A549 (cell line): ENCODE measurements around the gene MBOAT2.
A peak's percentile ranks its signal among the peaks of the same experiment; 100 is the strongest.

Source experiments
- EHMT2 ChIP-seq: fragments of 200-600 bp; sonication (generic); IDR thresholded peaks from 2 replicates; pipeline ENCODE4 v1.6.1; 2016; ENCODE audit warnings: antibody characterized with exemption, low read depth, mild to moderate bottlenecking, moderate library complexity
- EP300 ChIP-seq, 2 experiments: fragments of >200 bp; sonication (Bioruptor Twin); formaldehyde crosslinking; IDR thresholded peaks; 2 replicates in 1 of 2; 3 replicates in 1 of 2; pipeline ENCODE4 v1.6.1; 2016 to 2017
- GATA3 ChIP-seq: IDR thresholded peaks from 2 replicates; pipeline ENCODE4 v1.6.1; 2012; ENCODE audit warnings: borderline replicate concordance
- HOXA7 ChIP-seq: fragments of 250-450 bp; sonication (Bioruptor Pico); IDR thresholded peaks from 2 replicates; pipeline ENCODE4 v1.5.0; 2020; ENCODE audit warnings: mild to moderate bottlenecking, moderate library complexity
- JUN ChIP-seq, 2 experiments: fragments of >200 bp; sonication (Bioruptor Twin); formaldehyde crosslinking; IDR thresholded peaks; 2 replicates in 1 of 2; 3 replicates in 1 of 2; pipeline ENCODE4 v1.6.1; 2016 to 2017
- KDM1A ChIP-seq: fragments of 200-600 bp; sonication (generic); IDR thresholded peaks from 2 replicates; pipeline ENCODE4 v1.6.1; 2016; ENCODE audit warnings: low read depth, mild to moderate bottlenecking
- MYC ChIP-seq: IDR thresholded peaks from 2 replicates; pipeline ENCODE4 v1.6.1; 2012; ENCODE audit warnings: mild to moderate bottlenecking, inconsistent platforms, low read length, improper control_type of control experiment, borderline replicate concordance
- POLR2A ChIP-seq: IDR thresholded peaks from 2 replicates; pipeline ENCODE4 v1.6.1; 2012; ENCODE audit warnings: mild to moderate bottlenecking, low read length
- SMC3 ChIP-seq: fragments of >200 bp; sonication (Bioruptor Twin); formaldehyde crosslinking; IDR thresholded peaks from 3 replicates; pipeline ENCODE4 v1.6.1; 2018; ENCODE audit warnings: inconsistent platforms
- SREBF2 ChIP-seq: fragments of 450-650 bp; IDR thresholded peaks from 2 replicates; pipeline ENCODE4 v1.6.1; 2014; ENCODE audit warnings: mild to moderate bottlenecking, moderate library complexity
- ZFP36 ChIP-seq: fragments of 450-650 bp; IDR thresholded peaks from 2 replicates; pipeline ENCODE4 v1.6.1; 2014; ENCODE audit warnings: borderline replicate concordance; ENCODE audit not compliant: partially characterized antibody
- TF ChIP-seq, protein P1 (sequence below): fragments of >200 bp; sonication (Bioruptor Twin); formaldehyde crosslinking; IDR thresholded peaks from 3 replicates; pipeline ENCODE4 v1.5.1; 2016
- TF ChIP-seq, protein P2 (sequence below): IDR thresholded peaks from 2 replicates; pipeline ENCODE4 v1.6.1; 2012
- TF ChIP-seq, protein P3 (sequence below): IDR thresholded peaks from 2 replicates; pipeline ENCODE4 v1.6.1; 2012; ENCODE audit warnings: low read depth, borderline replicate concordance

DNA sequence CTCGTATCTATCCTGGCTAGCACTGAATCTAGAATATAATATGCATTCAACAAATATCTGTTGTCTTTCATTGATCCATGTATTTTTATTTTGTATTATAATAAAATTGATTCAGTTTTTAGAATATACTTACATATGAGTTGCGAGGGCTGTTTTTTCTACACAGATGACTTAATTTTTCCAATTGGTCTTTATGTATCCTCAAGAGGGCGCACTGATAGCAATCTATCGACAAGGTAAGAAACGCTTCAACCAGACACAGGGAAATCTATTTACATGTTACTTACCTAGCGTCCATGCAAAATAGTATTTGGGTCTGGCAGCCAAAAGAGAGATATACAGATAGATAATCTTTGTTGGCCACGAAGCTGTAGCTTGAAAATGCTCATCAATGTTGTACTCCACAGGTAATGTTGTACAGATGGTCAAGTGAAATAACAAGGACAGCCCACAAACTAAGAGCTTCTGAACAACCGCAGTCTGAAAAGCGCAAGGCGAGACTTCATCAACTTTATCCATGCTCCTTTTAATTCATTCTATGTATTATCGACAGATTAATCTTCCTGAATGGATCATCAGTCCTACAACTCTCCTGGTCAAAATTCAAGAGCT, 130.6 kb downstream of the MBOAT2 start:
- TF ChIP-seq JUN (IDR thresholded peaks at IDR 0.05) (no peak), MYC (no peak), GATA3 (no peak), KDM1A (no peak), POLR2A (no peak), EP300 (IDR thresholded peaks at IDR 0.05) (no peak), SMC3 (peak; percentile 80), ZFP36 (no peak), SREBF2 (no peak), EHMT2 (no peak), HOXA7 (CRISPR knock-in tag) (no peak)
- TF ChIP-seq, protein P1, sequence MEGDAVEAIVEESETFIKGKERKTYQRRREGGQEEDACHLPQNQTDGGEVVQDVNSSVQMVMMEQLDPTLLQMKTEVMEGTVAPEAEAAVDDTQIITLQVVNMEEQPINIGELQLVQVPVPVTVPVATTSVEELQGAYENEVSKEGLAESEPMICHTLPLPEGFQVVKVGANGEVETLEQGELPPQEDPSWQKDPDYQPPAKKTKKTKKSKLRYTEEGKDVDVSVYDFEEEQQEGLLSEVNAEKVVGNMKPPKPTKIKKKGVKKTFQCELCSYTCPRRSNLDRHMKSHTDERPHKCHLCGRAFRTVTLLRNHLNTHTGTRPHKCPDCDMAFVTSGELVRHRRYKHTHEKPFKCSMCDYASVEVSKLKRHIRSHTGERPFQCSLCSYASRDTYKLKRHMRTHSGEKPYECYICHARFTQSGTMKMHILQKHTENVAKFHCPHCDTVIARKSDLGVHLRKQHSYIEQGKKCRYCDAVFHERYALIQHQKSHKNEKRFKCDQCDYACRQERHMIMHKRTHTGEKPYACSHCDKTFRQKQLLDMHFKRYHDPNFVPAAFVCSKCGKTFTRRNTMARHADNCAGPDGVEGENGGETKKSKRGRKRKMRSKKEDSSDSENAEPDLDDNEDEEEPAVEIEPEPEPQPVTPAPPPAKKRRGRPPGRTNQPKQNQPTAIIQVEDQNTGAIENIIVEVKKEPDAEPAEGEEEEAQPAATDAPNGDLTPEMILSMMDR, result peak; percentile 93
- TF ChIP-seq, protein P2, sequence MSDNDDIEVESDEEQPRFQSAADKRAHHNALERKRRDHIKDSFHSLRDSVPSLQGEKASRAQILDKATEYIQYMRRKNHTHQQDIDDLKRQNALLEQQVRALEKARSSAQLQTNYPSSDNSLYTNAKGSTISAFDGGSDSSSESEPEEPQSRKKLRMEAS, result no peak
- TF ChIP-seq, protein P3, sequence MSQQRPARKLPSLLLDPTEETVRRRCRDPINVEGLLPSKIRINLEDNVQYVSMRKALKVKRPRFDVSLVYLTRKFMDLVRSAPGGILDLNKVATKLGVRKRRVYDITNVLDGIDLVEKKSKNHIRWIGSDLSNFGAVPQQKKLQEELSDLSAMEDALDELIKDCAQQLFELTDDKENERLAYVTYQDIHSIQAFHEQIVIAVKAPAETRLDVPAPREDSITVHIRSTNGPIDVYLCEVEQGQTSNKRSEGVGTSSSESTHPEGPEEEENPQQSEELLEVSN, result no peak
